Motor neuron (in vitro differentiated cells): Measurements from ENCODE around the gene ANKFN1. TPM values are rescaled to one million over a fixed set of nuclear protein-coding genes. Genes with fewer than 3 reads are reported as not detected.

Experiments used
- ATAC-seq, 8 experiments: fragments of 200-7000 bp; cut with Tn5 transposase; replicated peaks in 6 of 8; 2 replicates each; pipeline ENCODE4 v1.8.0; 2021; ENCODE audit warnings: mild to moderate bottlenecking in 8 of 8, moderate library complexity in 8 of 8
- H3K27ac ChIP-seq, 2 donors: fragments of 250-450 bp; sonication (Bioruptor Pico); 2 replicates each; pipeline ENCODE4 v1.9.0; 2021; ENCODE audit warnings: antibody characterized with exemption in 2 of 2, mild to moderate bottlenecking in 2 of 2, moderate library complexity in 1 of 2
- H3K4me1 ChIP-seq, 2 donors: fragments of 250-450 bp; sonication (Bioruptor Pico); replicated peaks in 1 of 2; 2 replicates each; pipeline ENCODE4 v1.6.1; 2021; ENCODE audit warnings: antibody characterized with exemption in 2 of 2, mild to moderate bottlenecking in 2 of 2, moderate library complexity in 1 of 2
- H3K4me3 ChIP-seq, 5 donors: fragments of 250-450 bp; sonication (Bioruptor Pico); 2 replicates each; pipeline ENCODE4 v1.9.0; 2021; ENCODE audit warnings: antibody characterized with exemption in 5 of 5, mild to moderate bottlenecking in 5 of 5, moderate library complexity in 4 of 5
- WGBS, 10 experiments: fragments of 450-650 bp; shearing (Covaris generic); methylation state at CpG; one replicate each; pipeline ENCODE4 v1.0.0; 2022; 5-methylcytosine and 5-hydroxymethylcytosine counted together
- in situ Hi-C, 9 experiments: fragments of 400-800 bp; cut with MboI; loops; one replicate each; pipeline ENCODE4 v1.15.0; 2021; ENCODE audit warnings: low sequenced_read_pairs in 9 of 9, low pct_unique_long_range_greater_than_20kb in 2 of 9; ENCODE audit not compliant: unreplicated experiment in 9 of 9
- total RNA-seq, 8 experiments: library from RNA; unstranded; fragments of 300-600 nt; gene quantifications; 2 replicates each; pipeline versions ENCODE4 v1.2.3 to v1.2.4, GENCODE V29; 2022

The ANKFN1 gene
- total RNA-seq, 8 experiments from 2014 or later = 0.35 to 19.2 (median 1.1) TPM; not detected in 1

DNA sequence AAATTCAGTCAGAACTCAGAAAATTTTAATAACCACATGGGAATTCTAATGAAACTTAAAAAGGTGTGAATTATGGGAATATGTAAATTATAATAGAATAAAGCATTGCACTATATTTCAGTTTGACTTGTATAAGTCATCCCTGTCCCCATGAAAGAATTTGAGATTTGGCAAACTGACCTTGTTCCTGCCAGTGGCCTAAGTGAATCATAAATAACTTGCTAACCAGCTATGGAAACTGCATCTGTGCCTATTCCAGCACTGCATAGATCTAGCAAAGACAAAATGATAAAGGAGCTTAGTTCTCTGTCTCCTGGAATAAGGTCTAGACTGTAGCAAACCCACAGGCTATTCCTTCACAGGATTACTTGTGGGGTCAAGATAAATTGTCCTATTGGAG, 333.5 kb downstream of the ANKFN1 start:
- Histone ChIP-seq H3K4me1 (peaks cover 5 to 6% of the 10 kb centered on the region in 2 donors), H3K27ac (no peak overlapping the region), H3K4me3 (no peak overlapping the region)
- peak in 1 of 8 experiments; percentile 44 for ATAC-seq
- in situ Hi-C loops = loop anchor here in 1 of 9 experiments (10.0 kb wide), 1 partner anchor 362 kb away; no protein-coding TSS in a partner anchor

DNA sequence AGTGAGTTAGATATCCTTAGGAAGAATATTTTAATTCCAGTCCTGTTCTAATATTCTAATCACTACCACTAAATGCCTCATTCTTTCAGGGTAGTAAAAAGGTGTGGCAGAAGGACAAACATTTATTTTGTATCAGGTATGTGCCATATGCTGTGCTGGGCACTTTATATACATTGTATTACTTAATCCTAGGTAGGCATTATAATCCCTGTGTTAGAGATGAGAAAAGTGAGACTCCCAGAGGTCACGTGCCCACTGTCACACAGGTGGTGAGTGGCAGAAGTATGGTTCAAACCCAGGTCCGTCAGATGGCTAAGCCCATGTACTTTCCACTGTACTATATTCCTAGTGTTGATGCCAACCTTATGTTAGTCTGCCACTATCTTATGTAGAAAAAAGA, 335.5 kb downstream of the ANKFN1 start:
- no peak overlapping the region for H3K27ac ChIP-seq
- H3K4me3 ChIP-seq = no peak overlapping the region
- in situ Hi-C loops = loop anchor here in 1 of 9 experiments (10.0 kb wide), 1 partner anchor 364 kb away; no protein-coding TSS in a partner anchor
- H3K4me1 ChIP-seq = no peaks in the 10 kb centered on the region
- WGBS, 10 experiments = 0 to 100% (median 90%) methylated on average over 1 to 2 of the region's 2 CpGs; no CpG with 5 or more reads in 6 of the 10 experiments
- ATAC-seq = no peak

DNA sequence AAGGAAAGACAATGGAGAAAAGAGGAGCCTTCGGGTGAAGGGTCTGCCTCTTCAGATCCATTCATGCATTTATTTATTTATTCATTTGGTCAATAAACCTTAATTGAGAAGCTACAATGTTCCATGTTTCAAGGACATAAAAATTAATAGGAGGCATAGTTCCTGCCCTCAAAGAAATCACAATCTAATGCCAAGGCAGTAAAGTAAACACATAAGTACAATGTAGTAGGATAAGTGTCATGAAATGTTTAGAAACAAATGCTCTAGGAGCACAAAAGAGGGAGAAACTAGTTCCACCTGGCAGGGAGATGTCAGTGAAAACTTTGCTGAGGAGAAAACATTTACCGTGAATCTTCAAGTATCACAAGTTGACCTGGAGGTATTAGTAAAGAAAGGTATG, 336.7 kb downstream of the ANKFN1 start:
- WGBS, 10 experiments = 50 to 91% (median 76%) methylated on average over 1 to 2 of the region's 2 CpGs; no CpG with 5 or more reads in 3 of the 10 experiments

DNA sequence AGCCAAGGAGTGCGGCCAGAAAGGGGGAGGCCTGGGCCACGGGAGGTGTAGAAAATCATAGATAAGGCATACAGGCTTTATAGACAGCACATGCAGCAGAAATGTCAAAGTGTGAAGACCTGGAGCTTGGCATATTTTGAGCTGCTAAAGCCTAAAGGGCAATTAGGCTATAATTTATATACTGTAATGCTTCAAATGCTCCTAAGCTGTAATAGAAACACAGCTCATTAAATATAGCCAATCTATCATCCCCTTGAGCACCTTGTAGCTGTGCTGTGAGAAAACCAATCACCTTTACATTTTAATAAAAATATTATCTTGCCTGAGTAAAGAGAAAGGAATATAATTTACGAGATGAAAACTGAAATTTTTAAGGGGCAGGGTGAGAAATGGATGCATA, 342.3 kb downstream of the ANKFN1 start:
- H3K27ac ChIP-seq = no peak overlapping the region
- no peak overlapping the region for H3K4me3 ChIP-seq
- 26 to 94% (median 58%) methylated on average over 1 to 3 of the region's 3 CpGs; no CpG with 5 or more reads in 1 of the 10 experiments for WGBS, 10 experiments
- peak in 3 of 8 experiments; percentile 49 to 71 (median 54) for ATAC-seq
- peaks cover 0 to 13% of the 10 kb centered on the region in 2 donors for H3K4me1 ChIP-seq
- in situ Hi-C loops = no loop called here

More for the DNA sequence above, 336.7 kb downstream of the ANKFN1 start:
- Histone ChIP-seq H3K4me3 (no peak overlapping the region), H3K4me1 (peaks cover 0 to 1% of the 10 kb centered on the region in 2 donors), H3K27ac (no peak overlapping the region)
- in situ Hi-C loops = loop anchor here in 1 of 9 experiments (10.0 kb wide), 1 partner anchor 365 kb away; no protein-coding TSS in a partner anchor
- ATAC-seq = no peak

DNA sequence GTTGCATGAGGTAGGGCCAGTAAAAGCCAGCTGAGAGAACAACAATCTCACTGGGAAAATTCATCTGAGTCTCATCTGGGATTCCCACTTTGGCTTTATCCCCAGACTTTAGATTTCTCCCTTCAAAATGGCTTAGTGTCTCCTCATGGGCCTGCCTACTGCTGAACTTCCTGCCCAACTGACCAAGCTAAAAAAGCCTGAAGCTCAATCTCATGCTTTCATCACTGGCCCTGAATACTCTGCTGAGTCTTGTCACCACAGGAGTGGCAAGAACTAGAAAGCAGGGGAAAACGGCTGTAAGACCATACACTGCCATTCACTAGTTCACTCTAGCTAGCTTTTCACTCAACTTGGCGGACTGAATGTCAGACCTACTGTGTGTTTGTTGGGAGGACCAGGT, 343.9 kb downstream of the ANKFN1 start:
- H3K4me1 ChIP-seq = peaks cover 0 to 13% of the 10 kb centered on the region in 2 donors
- no peak for ATAC-seq
- no peak overlapping the region for H3K4me3 ChIP-seq
- H3K27ac ChIP-seq = no peak overlapping the region
- in situ Hi-C loops = no loop called here
- WGBS, 10 experiments = 20 to 100% (median 60%) methylated on average over 1 to 2 of the region's 2 CpGs; no CpG with 5 or more reads in 1 of the 10 experiments

DNA sequence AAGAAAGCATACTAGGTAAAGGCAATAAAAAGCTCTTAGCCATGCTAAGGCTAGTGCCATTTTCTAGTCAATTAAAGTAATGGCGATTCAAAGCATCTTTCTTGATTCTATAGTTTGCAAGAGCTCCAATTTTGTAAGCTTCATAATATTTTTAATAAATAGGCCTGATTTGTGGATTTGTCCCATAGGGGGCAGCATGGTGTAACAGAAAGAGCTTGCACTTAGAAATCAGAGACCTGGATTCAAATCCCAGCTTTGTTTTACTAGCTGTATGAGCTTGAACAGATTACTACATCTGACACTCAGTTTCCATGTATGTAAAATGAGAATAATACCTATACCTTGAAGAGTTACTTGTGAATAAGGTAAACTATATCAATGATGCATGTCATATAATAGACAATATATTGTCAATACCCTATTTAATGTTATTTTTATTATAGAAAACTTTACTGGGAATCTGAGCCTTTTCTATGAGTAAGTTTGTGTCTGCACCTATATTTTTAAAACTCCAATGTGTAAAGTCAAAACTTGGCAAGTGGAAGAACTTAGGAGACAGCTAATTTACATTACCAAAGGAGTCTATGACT, 346.6 kb downstream of the ANKFN1 start:
- Histone ChIP-seq H3K4me3 (no peak overlapping the region), H3K27ac (no peak overlapping the region), H3K4me1 (peaks cover 0 to 13% of the 10 kb centered on the region in 2 donors)
- 0 to 56% (median 0%) methylated on average over 1 of the region's 1 CpG; no CpG with 5 or more reads in 4 of the 10 experiments for WGBS, 10 experiments
- in situ Hi-C loops = no loop called here
- no peak for ATAC-seq

DNA sequence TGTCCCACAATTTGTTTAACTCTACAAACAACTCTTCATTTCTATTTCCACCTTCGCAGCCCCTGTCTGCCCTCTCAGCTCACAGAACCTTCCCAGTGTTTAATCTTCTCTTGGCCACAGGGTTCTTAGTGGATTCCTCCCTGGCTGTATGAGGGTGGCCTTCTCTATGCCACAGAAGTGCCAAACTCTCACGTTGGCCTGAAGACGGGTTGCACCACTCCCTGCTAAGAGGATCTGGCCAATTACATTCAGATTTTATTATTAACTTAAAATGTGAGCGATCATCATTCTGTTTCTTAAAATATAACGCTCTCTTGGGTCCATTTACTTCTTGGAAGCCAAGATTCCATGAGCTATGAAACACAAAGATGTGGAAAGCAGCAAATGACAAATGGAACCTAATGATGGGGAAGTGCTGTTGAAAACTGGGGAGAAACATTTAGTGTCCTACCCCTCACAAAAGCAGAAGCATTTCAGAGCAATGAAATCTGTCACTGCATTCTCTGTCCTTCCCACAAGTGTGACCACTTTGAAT, 348.9 kb downstream of the ANKFN1 start:
- H3K27ac ChIP-seq = no peak overlapping the region
- ATAC-seq = no peak
- in situ Hi-C loops = no loop called here
- no peaks in the 10 kb centered on the region for H3K4me1 ChIP-seq
- WGBS, 10 experiments = 10 to 100% (median 71%) methylated on average over 1 to 5 of the region's 5 CpGs; no CpG with 5 or more reads in 1 of the 10 experiments
- no peak overlapping the region for H3K4me3 ChIP-seq

DNA sequence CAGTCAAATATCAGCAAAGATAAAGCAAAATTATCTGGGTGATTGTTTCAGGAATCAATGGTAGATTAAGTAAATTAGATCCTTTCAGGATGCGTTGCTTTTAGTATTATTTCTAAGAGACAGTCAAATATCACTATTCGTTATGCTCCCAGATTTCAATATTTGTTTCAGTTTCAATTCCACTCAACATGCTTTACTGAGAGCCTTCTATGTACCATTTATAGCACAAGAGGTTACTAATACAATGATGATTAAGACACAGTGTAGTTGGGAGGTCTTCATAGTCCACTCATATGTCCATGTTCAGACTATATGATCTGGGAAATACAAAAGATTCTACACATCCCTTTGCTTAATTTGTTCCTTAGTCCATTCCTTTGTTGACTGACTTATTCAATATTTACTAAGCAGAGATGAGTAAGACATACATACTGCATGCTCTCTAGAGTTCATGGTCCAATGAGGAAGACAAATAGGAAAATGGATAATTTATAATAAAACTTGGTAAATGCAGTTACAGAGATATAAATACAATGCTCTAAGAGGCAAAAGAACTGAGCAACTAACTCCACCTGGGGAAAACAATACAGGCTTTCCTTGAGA, 352.0 kb downstream of the ANKFN1 start:
- in situ Hi-C loops = no loop called here
- no peak for ATAC-seq
- Histone ChIP-seq H3K4me1 (no peaks in the 10 kb centered on the region), H3K4me3 (no peak overlapping the region), H3K27ac (no peak overlapping the region)
- WGBS, 10 experiments = 17 to 100% (median 88%) methylated on average over 1 to 2 of the region's 2 CpGs; no CpG with 5 or more reads in 1 of the 10 experiments

DNA sequence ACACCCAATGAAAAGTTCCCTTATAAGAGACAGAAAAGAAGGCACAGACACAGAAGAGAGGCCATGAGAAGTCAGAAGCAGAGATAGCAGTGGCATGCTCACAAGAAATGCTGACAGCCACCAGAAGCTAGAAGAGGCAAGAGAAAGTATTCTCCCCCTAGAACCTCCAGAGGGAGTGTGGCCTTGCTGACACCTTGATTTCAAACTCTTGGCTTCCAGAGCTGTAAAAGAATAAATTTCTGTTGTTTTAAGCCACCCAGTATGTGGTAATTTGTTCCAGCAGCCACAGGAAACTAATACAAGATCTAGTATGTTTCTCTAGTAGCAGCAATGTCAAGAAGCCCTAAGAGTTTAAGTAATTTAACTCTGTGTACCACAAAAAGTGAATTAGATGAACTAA, 353.1 kb downstream of the ANKFN1 start:
- no peak for ATAC-seq
- no peak overlapping the region for H3K4me3 ChIP-seq
- no peak overlapping the region for H3K27ac ChIP-seq
- no peaks in the 10 kb centered on the region for H3K4me1 ChIP-seq
- in situ Hi-C loops = no loop called here

DNA sequence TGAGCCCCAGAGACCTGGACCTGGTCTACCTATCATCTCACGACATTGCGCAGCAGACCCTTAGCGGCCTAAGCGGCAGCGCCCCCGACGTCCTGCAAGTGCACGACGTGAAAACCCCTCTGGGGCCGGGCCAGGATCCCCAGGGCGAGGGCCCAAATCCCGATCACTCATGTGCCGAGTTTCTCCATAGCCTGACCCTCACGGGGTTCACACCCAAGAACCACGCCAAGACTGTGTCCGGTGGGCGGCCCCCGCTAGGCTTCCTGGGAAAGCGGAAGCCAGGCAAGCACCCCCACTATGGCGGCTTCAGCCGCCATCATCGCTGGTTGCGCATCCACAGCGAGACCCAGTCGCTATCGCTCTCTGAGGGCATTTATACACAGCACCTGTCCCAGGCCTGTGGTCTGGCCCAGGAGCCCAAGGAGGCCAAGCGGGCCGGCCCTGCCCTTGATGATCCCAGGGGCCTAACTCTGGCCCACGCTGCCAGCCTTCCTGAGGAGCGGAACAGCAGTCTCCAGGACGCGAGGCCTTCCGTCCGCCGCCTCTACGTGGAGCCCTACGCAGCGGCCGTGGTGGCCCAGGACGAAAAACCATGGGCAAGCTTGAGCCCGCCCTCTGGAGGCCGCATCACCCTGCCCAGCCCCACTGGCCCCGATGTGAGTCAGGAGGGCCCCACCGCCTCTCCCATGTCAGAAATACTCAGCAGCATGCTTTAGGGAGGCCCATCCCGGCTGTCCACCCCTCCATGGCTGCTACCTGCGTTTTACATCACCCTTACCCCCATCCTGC, 357.5 kb downstream of the ANKFN1 start:
- 40 to 100% (median 90%) methylated on average over 2 to 24 of the region's 46 CpGs; no CpG with 5 or more reads in 3 of the 10 experiments for WGBS, 10 experiments
- Histone ChIP-seq H3K27ac (no peak overlapping the region), H3K4me1 (no peaks in the 10 kb centered on the region), H3K4me3 (no peak overlapping the region)
- ATAC-seq = no peak
- in situ Hi-C loops = no loop called here

DNA sequence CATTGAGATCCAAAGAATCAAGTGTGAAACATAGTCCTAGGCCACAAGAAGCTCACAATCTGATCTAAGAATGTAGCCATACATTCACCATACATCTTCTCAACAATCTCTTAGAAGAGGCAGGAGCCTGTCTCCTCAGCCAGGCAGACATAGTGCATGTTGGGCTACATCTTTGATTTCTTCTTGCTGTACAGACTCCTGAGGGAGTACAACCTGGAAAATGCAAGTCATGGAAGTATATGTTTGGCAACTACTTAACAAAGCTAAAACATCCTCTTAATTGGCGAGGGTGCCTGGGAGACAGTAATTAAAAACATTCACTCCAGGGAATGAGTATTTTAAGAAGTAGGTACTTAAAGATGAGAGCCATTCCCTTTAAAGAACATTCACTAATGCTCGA, 361.0 kb downstream of the ANKFN1 start:
- ATAC-seq = no peak
- Histone ChIP-seq H3K4me1 (no peaks in the 10 kb centered on the region), H3K4me3 (no peak overlapping the region), H3K27ac (no peak overlapping the region)
- 9 to 100% (median 78%) methylated on average over 1 to 2 of the region's 2 CpGs for WGBS, 10 experiments
- in situ Hi-C loops = no loop called here

DNA sequence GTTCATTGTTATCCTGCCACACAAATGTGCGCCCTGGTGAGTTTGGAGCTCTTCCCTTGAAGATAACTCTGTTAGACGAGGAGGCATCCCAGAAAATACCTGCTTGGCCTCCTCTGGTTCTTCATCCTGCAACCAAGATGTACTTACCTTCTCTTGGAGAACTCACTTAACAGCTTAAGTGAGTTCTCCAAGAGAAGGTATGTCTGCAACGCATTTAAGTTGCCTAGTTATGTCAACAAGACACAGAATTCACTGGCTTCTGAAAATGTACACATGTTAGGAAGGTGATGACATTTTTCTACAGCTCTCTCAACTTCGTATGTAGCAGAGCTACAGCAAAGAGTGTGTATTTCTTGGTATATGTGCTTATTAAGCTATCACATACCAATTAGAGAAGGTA, 361.6 kb downstream of the ANKFN1 start:
- H3K4me3 ChIP-seq = no peak overlapping the region
- in situ Hi-C loops = no loop called here
- H3K4me1 ChIP-seq = no peaks in the 10 kb centered on the region
- H3K27ac ChIP-seq = no peak overlapping the region
- WGBS, 10 experiments = 0 to 86% (median 58%) methylated on average over 1 to 4 of the region's 4 CpGs
- ATAC-seq = no peak
